Keratinocyte (primary cell): Measurements from ENCODE around the gene SCN8A.

Source experiments
- CTCF ChIP-seq, 3 experiments: IDR thresholded peaks in 1 of 3; conservative IDR thresholded peaks in 1 of 3; optimal IDR thresholded peaks in 1 of 3; 2 replicates in 2 of 3; 3 replicates in 1 of 3; pipeline versions ENCODE3 to v1.5.1; 2011; ENCODE audit warnings: low read length in 3 of 3, mild to moderate bottlenecking in 3 of 3, moderate library complexity in 2 of 3, control low read depth in 1 of 3, inconsistent platforms in 1 of 3; ENCODE audit not compliant: insufficient read depth in 2 of 3; ENCODE audit errors: extremely low read depth in 1 of 3
- EZH2 ChIP-seq: IDR thresholded peaks from one replicate; pipeline ENCODE4 v1.6.1; 2012; ENCODE audit warnings: inconsistent platforms, mild to moderate bottlenecking, low read length, moderate library complexity

- no peak for TF ChIP-seq CTCF (optimal IDR thresholded peaks at IDR 0.05 in 1 of 3, IDR thresholded peaks at IDR 0.05 in 1 of 3, conservative IDR thresholded peaks at IDR 0.05 in 1 of 3; ENCODE audit: extremely low read depth in 1 of 3, insufficient read depth in 2 of 3, low read length in 3 of 3)
- TF ChIP-seq EZH2: no peak
Measured at GRCh38 chr12:51666696-51667095, 75.7 kb downstream of the SCN8A start.
